Prostate gland (tissue), 2 donors: Measurements from ENCODE around the gene SP110.

Experiments used
- CTCF ChIP-seq, 4 experiments: fragments of 200-600 bp in 2 of 4; fragments of 450-650 bp in 2 of 4; sonication (generic) in 2 of 4; IDR thresholded peaks; 1 replicate in 3 of 4; 2 replicates in 1 of 4; pipeline ENCODE4 v1.5.1; 2016 to 2019; ENCODE audit warnings: antibody characterized with exemption in 4 of 4, mild to moderate bottlenecking in 2 of 4, moderate library complexity in 2 of 4
- POLR2AphosphoS5 ChIP-seq: sonication (generic); formaldehyde crosslinking; IDR thresholded peaks from one replicate; pipeline ENCODE4 v1.6.1; 2017; ENCODE audit warnings: antibody characterized with exemption

GRCh38 chr2:230202430-230203109 is 17.2 kb downstream of the SP110 start:
- no peak for TF ChIP-seq CTCF (IDR thresholded peaks at IDR 0.05)
- TF ChIP-seq POLR2AphosphoS5: no peak
